Left renal pelvis (tissue), 4 donors: ENCODE results near the gene SPEG. TPM values are rescaled to one million over a fixed set of nuclear protein-coding genes. Genes with fewer than 3 reads are reported as not detected.

ENCODE experiments used
- DNase-seq, 4 donors: peaks; one replicate each; pipeline ENCODE4 v3.0.0-alpha.2; 2013; ENCODE audit warnings: low read depth in 4 of 4, low spot score in 3 of 4
- polyA plus RNA-seq, 4 donors: library from polyadenylated mRNA; unstranded; fragments of 120-200 nt; gene quantifications; one replicate each; pipeline ENCODE4 v1.2.1, GENCODE V29; 2013; ENCODE audit not compliant: insufficient read length in 4 of 4

SPEG gene
- polyA plus RNA-seq, 4 donors = 9.7 to 18.0 (median 12.5) TPM

- no peak for DNase-seq
Observed at GRCh38 chr2:219422952-219423534, 11.6 kb upstream of the SPEG start.

GRCh38 chr2:219423652-219424377 is 10.8 kb upstream of the SPEG start:
- DNase-seq = no peak

DNA sequence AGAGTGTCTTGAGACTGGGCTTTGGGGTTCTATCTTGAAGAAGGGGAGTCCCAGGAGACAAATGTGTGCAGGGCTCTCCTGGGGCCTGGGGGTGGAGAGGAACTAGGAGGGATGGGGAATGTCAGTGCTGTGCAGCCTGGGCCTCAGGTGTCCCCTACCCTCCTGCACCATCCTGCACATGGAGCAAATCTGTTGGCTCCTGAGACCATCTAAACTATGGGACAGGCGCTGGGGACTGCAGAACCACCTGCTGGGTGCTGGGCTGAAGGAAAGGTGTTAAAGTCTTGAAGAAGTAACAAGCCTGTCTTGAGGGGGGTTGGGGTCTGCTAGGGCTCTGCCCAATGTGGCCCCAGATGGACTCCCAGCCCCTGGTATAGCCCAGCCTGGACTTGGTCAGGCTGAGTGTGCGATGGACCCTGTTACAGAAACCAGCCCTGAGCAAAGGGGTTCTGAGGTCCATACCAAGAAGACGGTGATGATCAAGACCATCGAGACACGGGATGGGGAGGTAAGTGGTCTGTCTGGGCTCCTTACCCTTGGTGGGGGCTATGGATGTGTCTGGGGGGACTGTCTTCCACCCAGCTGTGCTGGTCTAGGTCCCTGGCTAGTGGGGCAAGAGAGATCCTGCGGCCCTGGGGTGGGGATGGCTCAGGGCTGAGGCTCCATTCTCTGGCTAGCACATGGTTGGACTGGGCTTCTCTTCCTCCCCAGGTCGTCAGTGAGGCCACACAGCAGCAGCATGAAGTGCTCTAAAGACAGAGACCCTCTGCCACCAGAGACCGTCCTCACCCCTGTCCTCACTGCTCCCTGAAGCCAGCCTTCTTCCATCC is 9.2 kb upstream of the SPEG start:
- DNase-seq = no peak

DNA sequence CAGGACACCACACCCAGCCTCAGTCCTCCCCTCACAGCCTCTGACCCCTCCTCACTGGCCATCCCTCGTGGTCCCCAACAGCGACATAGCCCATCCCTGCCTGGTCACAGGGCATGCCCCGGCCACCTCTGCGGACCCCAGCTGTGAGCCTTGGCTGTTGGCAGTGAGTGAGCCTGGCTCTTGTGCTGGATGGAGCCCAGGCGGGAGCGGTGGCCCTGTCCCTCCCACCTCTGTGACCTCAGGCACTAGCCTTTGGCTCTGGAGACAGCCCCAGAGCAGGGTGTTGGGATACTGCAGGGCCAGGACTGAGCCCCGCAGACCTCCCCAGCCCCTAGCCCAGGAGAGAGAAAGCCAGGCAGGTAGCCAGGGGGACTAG is 8.6 kb upstream of the SPEG start:
- no peak for DNase-seq

- no peak for DNase-seq
Observed at GRCh38 chr2:219426534-219427136, 8.0 kb upstream of the SPEG start.

- no peak for DNase-seq
Observed at GRCh38 chr2:219428469-219428868, 6.2 kb upstream of the SPEG start.

DNA sequence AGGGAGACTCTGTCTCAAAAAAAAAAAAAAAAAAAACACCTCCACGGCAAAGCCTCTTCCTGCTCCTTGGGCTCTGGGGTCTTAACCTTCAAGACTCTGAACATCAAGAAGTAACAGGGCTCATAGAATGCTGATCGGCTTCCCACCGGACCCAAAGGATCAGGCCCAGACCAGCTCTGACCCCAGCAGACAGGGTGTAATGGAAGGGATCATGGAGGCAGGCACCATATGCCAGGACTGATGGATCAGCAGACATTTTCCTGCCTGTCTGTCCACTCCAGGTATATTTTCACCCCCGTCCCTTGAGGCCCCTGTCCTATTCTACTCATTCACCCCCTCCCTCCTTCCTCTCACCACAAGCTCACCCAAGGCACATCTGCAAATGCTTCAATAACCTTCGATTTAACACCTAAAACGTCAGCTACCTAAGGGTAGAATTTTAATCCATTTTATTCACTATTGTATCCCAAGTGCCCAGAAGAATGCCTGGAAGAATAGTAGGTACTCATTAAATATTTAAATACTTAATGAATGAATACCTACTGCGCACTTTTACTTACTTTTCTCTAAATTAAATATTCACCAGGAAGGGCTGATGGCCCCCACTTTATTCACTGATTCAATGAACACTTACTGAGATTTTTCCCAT is 4.6 kb upstream of the SPEG start:
- no peak for DNase-seq

DNA sequence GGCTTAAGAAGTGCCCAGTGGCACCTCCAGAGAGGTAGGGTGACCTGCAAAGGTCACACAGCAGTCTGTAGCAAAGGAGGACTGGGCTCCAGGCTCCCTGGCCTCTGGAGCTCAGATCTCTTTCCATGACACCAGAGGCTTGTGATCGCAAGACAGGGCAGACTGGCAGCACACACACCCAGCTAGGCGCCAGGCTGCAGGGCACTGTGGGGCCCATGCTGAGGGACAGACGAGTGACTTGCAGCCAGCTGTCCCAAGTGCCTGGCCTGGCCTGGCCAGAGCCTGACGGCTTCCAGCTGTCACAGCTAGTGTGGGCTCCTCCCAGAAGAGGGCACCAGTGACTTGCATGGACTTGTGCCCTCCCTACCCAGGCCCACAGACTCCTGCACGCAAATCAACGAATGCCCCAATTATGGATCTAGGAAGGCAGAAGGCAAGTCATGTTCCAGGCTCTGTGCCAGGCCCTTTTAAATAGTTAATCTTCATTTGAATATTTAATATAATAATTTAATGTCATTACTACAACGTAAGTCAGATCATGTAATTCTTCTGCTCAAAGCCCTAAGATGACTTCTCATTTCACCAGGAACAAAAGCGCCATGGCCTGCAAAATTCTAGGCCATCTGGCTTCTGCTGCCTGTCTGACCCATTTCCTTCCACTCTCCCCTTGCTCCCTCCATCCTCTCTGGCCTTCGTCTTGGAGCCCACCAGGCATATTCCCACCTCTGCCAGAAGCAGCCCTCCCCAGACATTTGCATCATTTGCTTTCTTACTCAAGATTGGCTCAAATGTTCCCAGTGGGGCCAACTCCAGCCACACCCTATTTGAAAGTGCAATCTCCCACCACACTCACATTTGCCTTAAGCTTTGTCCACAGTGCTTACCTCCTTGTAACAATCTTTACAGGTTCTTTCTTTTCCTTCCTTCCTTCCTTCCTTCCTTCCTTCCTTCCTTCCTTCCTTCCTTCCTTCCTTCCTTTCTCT is 3.7 kb upstream of the SPEG start:
- no peak for DNase-seq

DNA sequence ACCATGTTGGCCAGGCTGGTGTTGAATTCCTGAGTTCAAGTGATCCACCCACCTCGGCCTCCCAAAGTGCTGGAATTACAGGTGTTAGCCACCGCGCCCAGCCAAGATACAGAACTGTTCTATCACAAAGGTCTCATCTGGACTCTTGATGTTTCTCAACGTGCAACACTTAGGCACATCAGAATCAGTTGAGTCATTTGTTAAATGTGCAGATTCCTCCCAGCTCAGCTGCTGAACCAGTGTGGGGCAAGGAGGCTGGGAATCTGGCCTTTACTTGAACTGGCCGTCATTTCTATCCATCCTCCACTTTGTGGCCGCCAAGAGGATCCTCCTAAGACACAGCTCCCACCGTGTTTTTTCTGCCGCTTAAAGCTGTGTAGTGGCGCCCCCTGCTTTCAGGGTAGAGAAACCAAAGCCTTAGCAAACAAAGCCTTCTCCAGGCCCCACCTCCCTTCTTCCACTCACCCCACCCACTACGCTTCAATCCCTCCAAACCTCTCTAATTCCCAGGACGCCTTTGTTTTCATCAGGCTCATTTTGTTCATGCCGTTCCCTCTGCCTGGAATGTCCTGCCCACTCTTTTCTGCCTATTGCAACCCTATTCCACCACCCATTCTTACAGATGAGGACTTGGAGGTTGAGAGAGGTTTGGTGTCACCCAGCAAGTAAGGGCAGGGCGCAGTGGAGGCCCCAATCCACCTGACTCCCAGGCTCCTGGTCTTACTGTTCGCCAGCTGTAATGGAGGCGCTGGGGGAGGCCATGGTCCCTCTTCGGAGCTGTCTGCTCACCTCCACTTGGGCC is 776 bp upstream of the SPEG start:
- DNase-seq = no peak

DNA sequence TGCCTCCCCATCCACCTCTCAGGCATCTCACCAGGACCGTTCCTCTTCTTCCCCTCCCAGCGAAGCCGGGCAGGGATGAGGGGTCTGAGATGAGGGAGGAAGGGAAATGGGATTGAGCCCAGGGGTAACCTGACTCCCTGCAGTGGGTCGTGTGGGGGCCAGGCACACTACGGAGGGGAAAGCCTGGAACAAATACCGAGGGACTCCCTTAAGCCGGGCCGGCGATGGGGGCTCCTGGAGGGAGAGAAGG is 250 bp upstream of the SPEG start:
- no peak for DNase-seq

- no peak for DNase-seq
Observed at GRCh38 chr2:219435701-219436100, 1.1 kb downstream of the SPEG start.

GRCh38 chr2:219436491-219436890 is 1.8 kb downstream of the SPEG start:
- DNase-seq = no peak

- DNase-seq = no peak
Observed at GRCh38 chr2:219437141-219437540, 2.5 kb downstream of the SPEG start.

- DNase-seq = no peak
Observed at GRCh38 chr2:219437690-219438206, 3.1 kb downstream of the SPEG start.

DNA sequence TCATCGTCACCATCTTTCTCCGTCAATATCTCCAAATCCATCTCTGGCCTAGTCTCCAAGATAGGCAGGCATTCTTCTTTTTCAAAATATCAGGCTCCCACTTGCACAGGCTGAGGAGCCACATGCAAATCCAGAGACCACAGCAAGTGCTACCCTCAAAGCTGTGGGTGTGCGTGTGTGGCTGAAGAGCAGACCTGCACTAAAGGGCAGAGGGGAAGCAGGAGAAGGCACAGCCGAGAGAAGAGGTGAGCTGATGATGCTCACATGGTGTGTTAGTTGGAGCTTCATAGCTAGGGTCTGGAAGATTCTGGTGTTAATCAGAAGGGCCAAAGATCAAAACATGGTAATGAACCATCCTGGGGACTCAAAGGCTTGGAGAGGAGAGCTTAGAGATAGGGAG is 3.8 kb downstream of the SPEG start:
- DNase-seq = no peak

DNA sequence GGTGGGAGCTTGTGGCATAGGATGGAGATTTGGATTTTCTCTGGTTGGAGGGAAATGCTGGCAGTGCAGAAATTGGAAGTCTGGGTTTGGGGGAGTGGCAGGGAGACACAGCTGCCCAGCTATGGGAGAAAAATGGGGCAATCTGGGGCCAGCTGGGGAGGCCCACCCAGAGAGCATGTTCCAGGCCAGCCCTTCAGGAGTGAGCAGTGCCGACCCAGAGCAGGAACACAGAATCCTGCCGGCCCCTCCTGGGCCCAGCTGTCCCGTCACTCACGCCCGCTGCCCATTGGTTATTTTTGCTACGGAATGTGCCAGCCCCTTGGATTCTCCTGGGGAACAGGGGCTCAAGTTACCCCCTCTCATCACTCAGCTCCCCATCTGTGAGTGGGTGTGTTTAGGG is 4.9 kb downstream of the SPEG start:
- no peak for DNase-seq

DNA sequence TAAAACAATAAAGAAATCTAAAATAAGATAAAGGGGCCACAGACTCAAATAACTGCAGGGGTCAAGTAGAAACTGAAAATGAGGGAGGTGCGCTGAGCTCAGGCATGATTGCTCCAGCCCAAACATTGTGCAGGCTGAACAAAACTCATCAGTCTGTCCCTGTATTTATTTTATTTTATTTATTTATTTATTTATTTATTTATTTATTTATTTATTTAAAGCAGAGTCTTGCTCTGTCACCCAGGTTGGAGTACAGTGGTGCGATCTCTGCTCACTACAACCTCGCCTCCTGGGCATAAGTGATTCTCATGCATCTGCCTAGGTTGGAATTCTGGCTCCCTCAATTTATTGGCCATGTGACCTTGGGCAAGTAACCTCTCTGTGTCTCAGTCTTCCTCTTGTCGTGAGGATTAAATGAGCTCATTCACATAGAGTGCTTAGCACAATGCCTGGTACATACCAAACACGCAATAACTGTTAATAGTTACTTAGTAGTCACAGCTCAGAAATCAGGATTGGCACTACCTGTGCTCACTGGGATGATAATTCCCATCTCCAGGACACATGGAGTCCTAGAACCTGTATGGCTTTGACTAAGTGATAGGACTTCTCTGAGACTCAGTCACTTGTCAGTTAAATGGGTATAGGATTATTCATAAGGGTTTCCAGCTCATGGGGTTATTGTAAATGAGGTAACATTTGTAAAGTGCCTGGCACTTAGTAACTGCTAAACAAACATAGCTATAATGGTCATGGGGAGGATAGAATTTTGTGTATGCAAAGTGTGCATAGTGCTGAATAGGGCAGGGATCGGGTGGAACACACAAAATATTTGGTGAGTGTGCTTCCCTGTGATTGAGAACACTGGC is 6.0 kb downstream of the SPEG start:
- no peak for DNase-seq
